ENCODE data around the gene SLC8A1. TPM values are rescaled to one million over a fixed set of nuclear protein-coding genes. Genes with fewer than 3 reads are reported as not detected.

Gene SLC8A1
- polyA plus RNA-seq, 4 donors: 65.2 to 77.2 (median 68.5) TPM

DNA sequence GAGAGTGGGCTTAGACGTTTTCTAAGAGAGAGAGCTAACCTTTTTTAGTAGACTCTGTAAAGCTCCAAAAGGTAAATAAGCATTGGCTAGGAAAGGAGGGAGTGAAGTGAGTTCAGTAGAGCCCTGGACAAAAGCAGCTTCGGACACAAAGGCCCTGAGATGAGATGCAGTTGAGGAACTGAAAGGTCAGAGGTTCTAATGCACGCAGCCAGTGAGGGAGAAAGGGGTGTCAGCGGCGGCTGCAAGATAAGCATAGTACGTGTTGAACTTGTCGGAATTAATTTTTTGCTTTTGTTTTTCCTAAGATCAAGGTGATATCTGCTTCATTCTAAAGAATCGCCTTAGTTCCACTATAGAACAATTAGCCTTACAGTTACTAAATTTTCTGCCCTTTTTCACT is 11.2 kb upstream of the SLC8A1 start:
- no peak for DNase-seq (ENCODE audit: low read depth in 4 of 4, low spot score in 2 of 4)

DNA sequence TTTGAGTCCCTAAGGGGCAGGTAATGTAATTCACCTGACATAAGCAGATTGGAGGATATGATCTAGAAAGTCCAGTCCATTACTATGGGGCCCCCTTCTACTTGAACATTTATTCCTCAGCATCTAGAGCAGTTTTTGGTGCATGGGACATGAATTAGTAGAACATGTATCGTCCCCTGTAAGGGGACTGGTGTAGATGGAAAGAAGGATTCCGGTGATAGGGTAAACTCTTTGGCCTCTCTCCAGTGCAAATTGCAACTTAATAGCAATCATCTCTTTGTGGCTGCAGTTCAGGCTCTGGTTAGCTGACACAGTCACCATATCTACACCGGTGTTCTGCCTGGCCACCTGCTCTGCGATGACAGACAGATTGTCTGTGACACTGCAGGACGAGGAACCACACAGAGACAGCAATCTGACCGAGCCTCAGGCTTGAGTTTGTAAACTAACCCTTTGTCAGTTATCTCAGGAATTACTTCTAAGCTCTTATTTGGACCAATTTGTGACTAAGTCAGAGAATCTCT is 6.4 kb upstream of the SLC8A1 start:
- no peak for DNase-seq (ENCODE audit: low read depth in 4 of 4, low spot score in 2 of 4)

DNA sequence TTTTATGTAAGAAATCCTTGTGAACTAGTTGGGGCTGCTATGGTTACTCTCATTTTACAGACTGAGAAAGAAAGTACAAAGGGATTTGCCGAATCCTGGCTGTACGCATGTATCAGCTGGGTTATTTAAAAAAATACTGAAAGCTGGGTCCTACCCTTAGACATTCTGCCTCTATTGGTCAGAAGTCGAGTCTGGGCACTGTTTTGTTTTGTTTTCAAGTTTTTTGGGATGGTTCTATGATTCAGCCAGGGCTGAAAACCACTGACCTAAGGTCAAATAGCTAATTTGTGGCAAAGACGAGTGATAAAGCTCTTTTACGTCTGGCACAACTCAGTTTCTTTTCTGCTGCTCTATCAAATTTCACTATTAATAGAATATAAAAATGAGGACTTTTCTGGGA is 5.9 kb upstream of the SLC8A1 start:
- DNase-seq (ENCODE audit: low read depth in 4 of 4, low spot score in 2 of 4): no peak

DNA sequence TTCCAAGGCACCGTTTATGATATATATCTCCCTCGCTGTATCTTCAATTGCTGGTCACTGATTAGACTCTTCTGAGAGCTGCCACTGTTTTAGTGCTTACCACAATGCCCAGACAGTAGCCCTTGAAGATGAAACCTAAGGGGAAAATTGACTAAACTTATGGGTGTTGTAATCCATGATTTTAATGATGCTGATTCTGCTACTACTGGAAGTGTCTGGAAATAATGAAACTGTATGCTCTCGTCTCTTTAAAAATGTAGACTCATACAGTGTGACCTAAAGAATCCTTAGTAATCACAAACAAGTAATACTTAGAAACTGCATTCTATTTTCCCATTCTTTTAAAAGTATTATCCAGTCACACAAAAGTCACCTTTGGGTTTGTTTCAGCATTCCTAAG is 5.5 kb upstream of the SLC8A1 start:
- no peak for DNase-seq (ENCODE audit: low read depth in 4 of 4, low spot score in 2 of 4)

DNA sequence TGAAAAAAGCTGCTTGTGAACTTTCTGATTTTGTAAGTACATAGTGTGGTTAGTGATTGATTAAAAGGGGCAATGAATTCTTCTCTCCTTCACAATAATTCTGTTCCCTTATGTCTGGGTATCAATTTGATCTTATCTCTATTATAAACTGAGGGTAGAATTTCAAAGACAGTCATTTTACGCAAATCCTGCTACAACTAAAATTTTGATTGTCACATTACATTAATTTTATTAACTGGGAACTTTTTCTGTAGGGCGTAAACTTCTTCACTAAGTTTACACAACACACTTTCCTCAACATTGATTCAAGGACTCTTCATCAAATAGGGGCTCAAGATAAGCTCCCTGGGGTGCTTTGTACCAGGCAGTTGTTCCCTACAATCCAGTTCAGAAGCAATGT is 5.0 kb upstream of the SLC8A1 start:
- DNase-seq (ENCODE audit: low read depth in 4 of 4, low spot score in 2 of 4): no peak

DNA sequence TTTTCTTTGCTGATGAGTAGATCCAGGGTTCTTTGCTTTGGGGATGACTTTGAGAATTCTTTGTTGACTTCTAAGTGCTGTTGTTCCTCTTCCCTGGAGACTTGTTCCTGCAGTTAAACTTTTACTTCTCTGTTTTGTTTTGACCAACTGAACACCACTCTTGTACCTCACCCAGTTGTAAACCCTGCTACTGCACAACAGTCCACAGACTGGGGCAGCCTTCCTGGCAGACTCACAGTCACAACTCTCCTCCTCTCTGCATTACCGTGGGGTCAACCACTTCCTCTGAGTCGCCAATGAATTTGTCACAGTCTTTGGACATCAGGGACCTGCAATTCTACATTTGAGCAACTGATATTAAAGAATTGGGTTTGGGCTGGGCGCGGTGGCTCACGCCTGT is 3.8 kb upstream of the SLC8A1 start:
- DNase-seq (ENCODE audit: low read depth in 4 of 4, low spot score in 2 of 4): no peak

DNA sequence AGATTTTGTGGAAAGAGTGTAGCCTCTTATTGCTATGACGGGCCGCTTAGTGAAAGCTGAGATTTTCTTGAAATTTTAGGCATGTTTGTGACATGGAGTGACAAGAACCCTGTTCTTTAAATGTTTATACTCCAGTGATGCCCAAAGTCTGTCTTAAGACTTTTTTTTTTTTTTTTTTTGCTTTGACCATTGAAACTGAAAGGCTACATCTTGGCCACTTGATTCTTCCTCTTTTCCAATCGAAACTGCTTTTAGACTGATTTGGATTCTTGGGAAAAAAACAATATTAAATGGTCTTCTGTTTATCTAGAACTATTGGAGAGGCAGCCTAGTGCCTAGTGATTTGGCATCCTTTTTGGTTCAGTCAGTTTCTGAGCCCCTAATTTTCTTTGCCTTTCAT is 2.4 kb upstream of the SLC8A1 start:
- DNase-seq (ENCODE audit: low read depth in 4 of 4, low spot score in 2 of 4): no peak

DNA sequence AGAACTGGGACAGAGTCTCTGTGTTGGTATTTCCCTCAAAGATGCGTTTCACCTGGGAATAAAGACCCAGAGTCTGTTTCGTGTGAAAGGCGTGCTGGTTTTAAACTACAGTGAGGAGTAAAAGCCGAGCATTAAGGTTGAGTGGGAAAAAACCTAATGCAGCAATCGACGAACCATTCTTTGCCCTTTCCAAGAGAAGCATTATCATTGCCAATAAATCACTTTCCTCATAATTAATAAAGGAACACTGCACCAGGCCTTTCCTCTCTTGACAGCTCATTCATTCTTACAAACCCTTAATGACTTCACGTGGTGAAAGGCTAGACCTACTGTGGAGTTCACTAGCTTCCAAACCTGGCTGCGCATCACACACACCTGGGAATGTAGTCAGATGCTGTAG is 896 bp upstream of the SLC8A1 start:
- no peak for DNase-seq (ENCODE audit: low read depth in 4 of 4, low spot score in 2 of 4)

DNA sequence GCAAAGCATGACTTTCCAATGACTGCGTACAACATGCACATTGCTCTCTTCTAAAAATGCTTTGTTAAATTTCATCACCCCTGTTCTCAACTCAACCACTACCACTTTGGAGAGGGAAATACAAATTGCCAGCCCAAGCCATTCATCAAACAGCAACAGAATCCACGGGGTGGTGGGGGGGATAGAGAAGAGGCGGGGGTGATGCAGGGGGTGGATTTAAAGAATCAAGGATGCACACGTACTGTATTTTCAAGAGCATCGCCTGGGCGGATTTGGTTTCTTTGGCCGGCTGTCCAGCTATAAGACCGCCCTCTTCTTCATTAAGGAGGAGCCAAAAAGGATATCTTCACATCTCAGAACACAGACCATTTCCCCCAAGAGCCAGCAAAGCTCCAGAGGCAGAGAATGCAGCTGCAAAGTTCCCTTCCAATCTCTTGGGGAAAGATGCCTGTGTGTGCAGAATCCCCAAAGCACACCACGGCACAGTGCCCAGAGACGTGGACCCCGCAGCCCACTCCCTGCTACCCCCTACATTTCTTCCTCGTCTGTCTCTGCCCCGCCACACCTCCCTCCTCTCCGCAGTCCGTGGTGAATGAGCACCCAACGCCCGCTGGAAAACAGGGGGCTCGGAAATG is 977 bp downstream of the SLC8A1 start:
- peak; percentile 41 to 78 (median 71) for DNase-seq (ENCODE audit: low read depth in 4 of 4, low spot score in 2 of 4)

DNA sequence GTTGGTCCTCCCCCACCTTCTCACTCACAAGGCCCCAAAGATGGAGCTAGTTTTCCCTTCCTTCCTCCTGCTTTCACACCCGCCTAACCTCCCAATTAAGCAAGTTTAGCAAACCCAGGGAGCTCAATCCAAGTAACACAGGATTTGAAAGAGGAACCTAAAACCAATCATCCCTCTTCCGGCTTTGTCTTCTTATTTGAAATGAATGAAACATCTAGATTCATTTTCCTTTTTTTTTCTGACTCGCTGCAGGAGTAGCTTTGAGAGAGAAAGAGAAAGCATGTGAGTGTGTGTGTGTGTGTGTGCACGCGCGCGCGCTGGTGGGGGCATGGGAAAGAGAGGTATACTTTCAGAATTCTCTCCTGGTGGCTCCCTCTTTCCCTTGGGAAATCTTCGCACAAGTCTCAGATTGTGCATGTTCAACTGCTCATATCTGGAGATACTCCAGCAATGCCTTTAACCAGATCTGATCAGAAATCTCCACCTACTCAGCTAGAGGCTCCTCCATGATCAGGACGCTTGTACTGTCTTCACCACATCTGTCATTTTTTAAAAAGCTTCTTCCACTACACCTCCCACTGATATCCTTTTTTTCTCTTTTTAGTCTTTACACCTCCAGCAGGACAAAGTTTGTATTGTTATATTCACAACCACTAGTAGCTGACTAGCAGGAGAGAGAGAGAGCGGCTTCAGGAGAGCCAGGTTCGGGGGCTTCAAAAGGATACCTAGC is 1.7 kb downstream of the SLC8A1 start:
- peak in 3 of 4 donors; percentile 40 to 78 (median 48) for DNase-seq (ENCODE audit: low read depth in 4 of 4, low spot score in 2 of 4)

DNA sequence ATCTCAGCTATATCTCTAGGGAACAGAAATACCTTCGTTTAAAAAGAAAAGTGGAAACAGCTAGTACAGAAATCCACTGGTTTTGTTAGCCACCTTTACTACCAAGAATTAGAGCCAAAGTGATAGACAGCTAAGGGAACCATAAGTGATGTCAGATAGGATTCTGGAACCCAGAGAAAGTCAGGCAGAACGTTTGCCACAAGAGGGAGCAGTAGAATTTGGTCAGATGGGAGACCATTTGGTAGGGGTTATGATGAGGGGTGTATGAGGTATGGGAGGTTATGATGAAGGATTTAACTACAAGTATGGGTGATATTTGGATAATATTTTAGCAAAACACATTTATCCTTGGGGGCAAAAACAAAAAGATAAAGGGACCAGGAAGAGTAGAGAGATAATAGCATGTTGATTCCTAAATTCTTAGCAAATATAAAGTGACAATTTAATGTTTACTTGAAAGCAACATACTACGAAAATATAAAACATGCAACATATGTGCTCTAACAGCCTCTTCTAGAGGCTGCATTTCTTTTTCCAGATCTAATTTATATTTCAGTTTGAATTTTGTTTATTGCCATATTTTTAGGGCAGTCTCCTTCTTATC is 3.3 kb downstream of the SLC8A1 start:
- DNase-seq (ENCODE audit: low read depth in 4 of 4, low spot score in 2 of 4): no peak

DNA sequence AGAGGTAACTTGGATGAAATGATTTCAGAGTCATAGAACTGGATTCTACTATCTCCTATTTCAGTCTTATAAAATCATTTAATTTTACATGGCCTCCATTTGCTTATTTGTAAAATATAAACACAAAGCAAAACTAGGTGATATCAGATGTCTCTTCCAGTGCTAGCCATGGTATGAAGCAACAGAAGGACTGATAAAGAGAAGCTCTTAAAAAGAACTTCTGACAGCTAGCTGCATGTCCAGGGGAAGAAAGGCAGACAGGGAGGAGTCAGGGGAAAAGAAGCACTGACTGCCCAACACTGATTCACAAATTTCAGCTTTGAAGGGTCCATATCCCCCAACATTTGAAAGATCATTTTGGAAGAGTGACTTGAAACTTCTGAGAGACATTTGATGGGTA is 6.4 kb downstream of the SLC8A1 start:
- DNase-seq (ENCODE audit: low read depth in 4 of 4, low spot score in 2 of 4): no peak

DNA sequence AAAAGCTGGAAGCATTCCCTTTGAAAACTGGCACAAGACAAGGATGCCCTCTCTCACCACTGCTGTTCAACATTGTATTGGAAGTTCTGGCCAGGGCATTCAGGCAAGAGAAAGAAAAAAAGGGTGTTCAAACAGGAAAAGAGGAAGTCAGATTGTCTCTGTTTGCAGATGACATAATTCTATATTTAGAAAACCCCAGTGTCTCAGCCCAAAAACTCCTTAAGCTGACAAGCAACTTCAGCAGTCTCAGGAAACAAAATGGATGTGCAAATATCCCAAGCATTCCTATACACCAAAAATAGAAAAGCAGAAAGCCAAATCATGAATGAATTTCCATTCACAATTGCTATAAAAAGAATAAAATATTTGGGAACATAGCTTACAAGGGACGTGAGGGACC is 11.1 kb downstream of the SLC8A1 start:
- no peak for DNase-seq (ENCODE audit: low read depth in 4 of 4, low spot score in 2 of 4)

DNA sequence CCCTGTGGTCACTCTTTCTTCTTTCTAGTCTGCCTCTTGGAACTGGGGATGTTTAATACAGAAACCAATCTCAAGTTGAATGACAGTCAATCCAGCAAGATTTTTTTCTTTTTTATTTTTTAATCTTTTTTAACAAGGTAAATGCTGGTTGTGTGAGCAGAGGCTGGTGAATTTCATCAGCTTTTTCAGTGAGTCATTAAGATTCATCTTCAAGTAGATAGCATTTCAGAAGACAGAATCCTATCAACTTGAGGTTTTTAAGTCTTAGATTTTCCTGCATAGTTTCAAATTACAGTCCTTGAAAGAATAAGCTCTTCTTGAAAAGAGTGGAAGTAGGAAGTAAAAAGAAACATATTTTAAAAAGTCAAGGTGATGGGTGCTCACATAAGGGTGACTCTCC is 12.4 kb downstream of the SLC8A1 start:
- no peak for DNase-seq (ENCODE audit: low read depth in 4 of 4, low spot score in 2 of 4)

DNA sequence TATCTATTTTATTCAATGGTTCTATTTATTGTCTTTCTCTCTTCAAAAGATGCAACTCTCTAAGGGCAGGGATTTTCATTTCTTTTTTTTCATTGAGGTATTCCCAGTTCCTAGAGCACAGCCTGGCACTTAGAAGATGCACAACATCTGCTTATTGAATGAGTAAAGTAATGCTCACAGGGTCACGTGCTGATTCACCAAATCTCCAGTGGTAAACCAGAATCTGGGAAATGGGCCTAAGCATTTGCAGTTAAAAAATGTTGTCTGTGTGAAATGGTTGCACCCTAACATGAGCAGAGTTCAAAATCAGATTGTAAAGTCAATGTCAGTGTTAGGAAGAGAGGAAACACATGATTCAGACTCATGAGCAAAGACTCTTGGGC is 15.8 kb downstream of the SLC8A1 start:
- DNase-seq (ENCODE audit: low read depth in 4 of 4, low spot score in 2 of 4): no peak

DNA sequence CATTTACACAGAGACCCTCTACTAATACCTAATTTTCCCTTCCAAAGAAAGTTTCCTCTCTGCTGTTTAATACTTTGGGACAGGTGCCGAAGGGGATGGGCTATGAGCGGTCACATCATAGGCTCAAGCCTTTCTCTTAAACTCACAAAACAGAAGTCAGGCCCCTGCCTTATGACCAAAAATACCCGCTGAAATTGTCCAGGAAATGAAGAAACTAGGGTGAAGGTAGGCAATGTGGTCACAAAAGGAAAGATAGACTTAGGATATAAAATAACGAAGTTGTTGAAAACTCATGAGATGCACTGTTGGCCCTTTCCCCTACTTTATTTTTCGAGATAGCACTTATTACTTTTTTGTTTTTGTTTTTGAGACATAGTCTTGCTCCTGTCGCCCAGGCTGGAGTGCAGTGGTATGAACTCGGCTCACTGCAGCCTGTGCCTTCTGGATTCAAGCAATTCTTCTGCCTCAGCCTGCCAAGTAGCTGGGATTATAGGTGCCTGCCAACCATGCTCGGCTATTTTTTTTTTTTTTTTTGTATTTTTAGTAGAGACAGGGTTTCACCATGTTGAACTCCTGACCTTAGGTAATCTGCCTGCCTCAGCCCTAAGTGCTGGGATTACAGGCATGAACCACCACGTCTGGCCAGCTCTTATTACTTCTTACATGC is 16.3 kb downstream of the SLC8A1 start:
- DNase-seq (ENCODE audit: low read depth in 4 of 4, low spot score in 2 of 4): no peak

DNA sequence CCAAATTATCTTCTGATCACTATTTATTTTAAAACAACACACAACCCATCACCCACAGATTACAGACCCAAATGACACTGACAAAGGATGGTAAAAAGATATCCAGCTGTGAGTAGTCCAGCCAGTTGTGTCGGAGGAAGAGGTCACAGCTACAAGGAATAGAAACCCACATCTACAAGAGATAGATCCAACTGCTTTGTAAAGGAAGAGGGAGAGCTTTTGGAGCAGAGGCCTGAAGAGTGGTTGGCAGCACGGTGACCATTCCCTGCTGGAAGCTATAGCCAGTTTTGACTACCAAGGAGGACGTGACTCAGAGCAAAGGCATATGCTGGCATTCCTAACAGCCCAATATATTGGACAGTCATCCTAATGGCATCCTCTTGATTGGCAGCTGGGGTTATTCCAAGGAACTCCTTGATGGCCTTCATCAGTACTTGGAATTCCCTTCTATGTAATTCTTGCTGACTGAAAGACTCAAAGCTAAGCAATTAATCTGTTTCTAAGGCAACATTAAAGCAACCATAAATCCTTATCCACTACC is 17.1 kb downstream of the SLC8A1 start:
- no peak for DNase-seq (ENCODE audit: low read depth in 4 of 4, low spot score in 2 of 4)

DNA sequence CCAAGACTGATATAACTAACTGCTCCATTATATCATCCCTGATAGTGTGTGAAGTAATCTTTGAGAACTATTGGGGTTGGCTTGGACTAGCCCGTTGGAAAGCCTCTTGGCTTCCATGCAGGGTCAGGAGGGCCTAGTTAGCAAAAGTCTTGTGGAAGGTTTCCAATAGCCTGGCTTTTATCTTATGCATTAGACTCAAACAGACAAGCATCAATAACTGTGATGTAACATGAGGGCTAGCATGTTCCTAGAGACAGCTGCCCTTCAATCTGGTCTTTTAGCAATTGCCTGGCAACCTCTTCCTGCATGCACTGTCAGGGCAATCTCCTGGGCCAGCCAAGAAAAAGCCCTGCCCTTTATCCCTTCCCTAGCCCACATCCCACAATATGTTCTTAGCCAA is 18.2 kb downstream of the SLC8A1 start:
- DNase-seq (ENCODE audit: low read depth in 4 of 4, low spot score in 2 of 4): no peak

DNA sequence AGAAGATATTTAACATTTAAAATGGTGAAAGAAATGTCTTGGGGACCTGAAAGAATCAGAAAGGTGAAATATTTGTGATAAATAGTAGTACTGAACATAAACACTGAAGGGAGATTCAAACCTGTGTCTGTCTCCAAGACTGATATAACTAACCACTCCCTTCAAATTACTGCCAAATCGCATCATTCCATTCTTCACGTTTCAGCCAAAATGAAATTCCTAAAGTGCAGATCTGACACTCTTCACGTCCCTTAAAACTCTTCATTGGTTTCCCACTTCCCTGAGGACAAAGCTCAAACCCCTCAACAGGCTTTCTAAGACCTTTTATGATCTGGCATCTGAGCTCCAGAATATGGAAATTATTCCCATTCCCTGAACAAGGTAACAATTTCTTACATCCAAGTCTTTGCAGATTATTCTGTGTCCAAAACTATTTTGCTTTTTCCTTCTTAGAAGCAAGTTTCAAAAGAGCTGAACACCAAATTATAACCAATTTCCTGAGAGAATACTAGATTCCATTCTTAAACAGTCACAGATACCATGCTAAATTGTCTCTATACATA is 18.9 kb downstream of the SLC8A1 start:
- DNase-seq (ENCODE audit: low read depth in 4 of 4, low spot score in 2 of 4): no peak

DNA sequence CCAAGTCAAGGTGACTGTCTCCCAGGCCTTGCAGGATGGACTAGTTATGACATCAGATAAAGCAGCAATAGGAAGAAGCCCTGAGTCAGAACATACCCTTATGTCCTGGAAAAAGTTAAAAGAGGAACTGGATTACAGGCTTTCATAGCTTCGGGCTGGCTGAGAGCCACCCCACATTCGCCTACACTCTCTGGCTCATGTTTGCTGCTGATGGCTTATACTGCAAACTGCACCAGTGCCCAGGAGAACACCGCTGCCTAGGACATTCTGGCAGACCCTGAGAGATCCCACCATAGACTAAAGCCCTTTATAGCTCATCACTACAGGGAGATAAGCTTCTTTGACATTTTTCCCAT is 20.3 kb downstream of the SLC8A1 start:
- no peak for DNase-seq (ENCODE audit: low read depth in 4 of 4, low spot score in 2 of 4)

Measured in left renal cortex interstitium (tissue), 4 donors.